C1 segment of cervical spinal cord (tissue), 14 donors: ENCODE data around the gene MAPKAP1.

Experiments used
- DNase-seq, 14 donors: peaks; one replicate each; lab custom pipeline; 2025; lab: John Stamatoyannopoulos, UW

Gene MAPKAP1

DNA sequence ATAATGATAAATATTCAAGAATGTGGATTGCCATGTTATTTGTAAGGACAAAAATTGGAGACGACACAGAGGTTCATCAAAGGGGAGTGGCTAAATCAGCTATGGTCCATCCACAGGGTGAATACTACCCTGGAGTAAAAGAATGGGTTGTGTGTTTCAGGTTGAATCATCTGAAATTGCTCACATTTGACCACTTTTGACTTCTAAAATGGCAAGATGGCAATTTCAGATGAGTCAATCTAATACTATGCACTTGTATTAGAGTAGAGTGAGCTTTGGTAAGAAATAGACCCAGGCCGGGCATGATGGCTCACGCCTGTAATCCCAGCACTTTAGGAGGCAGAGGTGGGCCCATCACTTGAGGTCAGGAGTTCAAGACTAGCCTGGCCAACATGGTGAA, 313.6 kb downstream of the MAPKAP1 start:
- DNase-seq = no peak

DNA sequence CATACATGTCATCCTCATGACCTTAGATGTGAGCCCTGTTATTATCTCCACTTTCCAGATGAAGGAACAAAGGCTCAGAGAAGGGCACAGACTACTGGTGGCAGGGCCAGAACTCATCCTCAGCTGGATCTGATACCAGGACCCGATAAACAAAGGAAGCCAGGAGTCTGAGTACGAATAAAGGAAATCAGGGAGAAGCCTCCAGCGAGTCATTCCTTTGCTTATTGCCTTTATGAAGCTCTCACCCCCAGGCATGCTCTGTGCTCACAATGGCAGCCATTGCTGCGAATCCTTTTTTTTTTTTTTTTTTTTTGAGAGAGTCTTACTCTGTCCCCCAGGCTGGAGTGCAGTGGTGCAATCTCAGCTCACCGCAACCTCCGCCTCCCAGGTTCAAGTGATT, 315.3 kb downstream of the MAPKAP1 start:
- DNase-seq = no peak

DNA sequence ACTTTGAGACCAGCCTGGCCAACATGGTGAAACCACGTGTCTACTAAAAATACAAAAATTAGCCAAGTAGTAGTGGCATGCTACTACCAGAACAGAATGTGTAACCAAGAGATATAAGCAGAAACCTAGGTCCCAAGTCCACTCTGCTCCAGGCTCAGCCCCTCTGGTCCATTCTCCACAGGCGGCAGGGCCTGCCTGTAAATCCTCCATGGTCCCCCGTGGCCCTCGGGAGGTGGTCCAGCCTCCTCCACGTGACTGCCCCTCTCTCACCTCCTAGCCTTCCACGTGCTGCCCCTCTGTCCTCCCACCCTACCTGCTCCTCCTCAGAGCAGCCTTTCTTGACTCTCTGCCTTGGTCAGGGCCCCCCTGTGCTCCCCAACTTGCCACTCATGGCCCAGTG, 318.0 kb downstream of the MAPKAP1 start:
- no peak for DNase-seq

DNA sequence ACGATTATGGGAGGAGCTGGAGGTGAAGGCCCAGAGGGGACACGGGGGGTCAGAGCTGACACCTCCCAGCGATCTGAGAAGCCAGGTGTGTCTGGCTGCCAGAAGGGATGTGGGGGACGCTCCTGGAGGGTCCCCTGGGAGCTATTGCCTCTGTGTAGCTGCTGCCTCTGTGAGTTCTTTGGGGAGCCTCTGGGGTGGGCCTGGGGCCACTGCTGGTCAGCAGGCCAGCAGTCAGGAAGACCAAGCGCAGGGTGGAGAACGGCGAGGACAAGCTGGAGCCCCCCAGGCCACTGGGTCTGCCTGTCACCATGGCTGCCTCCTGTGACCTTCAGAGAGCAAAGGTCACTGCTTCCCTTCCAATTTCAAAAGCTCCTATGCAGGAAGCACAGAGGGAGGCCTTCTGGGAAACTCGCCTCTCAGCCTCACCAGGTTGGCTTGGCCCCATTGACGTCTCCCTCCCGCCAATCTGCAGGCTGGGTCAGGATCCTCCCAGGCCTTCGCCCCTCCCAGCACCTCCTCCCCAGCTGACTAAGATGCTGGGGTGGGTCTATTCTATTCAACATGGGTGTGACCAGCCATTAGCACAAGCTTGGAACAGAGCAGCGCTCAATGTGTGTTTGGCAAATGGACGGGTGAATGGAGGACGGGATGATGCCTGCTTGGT, 319.0 kb downstream of the MAPKAP1 start:
- DNase-seq = no peak
